Measurements from ENCODE around the gene FAM170B. TPM values are rescaled to one million over a fixed set of nuclear protein-coding genes. Genes with fewer than 3 reads are reported as not detected.

FAM170B gene
- total and polyA plus RNA-seq, 9 of the 15 experiments (the other 6 are each of a cell fraction or from before 2014, with no cell fraction given): 0.11 to 0.21 TPM; not detected in 7

- TF ChIP-seq, protein P1, sequence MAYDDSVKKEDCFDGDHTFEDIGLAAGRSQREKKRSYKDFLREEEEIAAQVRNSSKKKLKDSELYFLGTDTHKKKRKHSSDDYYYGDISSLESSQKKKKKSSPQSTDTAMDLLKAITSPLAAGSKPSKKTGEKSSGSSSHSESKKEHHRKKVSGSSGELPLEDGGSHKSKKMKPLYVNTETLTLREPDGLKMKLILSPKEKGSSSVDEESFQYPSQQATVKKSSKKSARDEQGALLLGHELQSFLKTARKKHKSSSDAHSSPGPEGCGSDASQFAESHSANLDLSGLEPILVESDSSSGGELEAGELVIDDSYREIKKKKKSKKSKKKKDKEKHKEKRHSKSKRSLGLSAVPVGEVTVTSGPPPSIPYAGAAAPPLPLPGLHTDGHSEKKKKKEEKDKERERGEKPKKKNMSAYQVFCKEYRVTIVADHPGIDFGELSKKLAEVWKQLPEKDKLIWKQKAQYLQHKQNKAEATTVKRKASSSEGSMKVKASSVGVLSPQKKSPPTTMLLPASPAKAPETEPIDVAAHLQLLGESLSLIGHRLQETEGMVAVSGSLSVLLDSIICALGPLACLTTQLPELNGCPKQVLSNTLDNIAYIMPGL (CRISPR knock-in tag; IDR thresholded peaks at IDR 0.05): no peak
- no peak for TF ChIP-seq HCFC1 (IDR thresholded peaks at IDR 0.05; ENCODE audit: low read depth, low read length)
- TF ChIP-seq CCNT2 (IDR thresholded peaks at IDR 0.05; ENCODE audit: borderline replicate concordance, extremely low read depth, insufficient read length, low read depth, low read length): peak; percentile 80
- TF ChIP-seq EP400 (IDR thresholded peaks at IDR 0.05): 0 out of 2 replicates have a peak, but pooled peaks have one; percentile 28
- no peak for TF ChIP-seq TAF7 (tag; IDR thresholded peaks at IDR 0.05)
- no peak for TF ChIP-seq ZNF140 (CRISPR knock-in tag; IDR thresholded peaks at IDR 0.05)
- no peak for TF ChIP-seq ZFX (CRISPR knock-in tag; IDR thresholded peaks at IDR 0.05)
- no peak for TF ChIP-seq TGIF2 (CRISPR knock-in tag; IDR thresholded peaks at IDR 0.05)
- TF ChIP-seq ATF7 (IDR thresholded peaks at IDR 0.05): peak; percentile 40; the same call in 1 of the 2 replicates
- no peak; the same call in 1 of the 2 replicates for TF ChIP-seq NCOR1 (IDR thresholded peaks at IDR 0.05)
- no peak for TF ChIP-seq ESRRB (CRISPR knock-in tag; IDR thresholded peaks at IDR 0.05; ENCODE audit: borderline replicate concordance)
- TF ChIP-seq CHD7 (IDR thresholded peaks at IDR 0.05; ENCODE audit: low read depth, low read length): no peak
- no peak for TF ChIP-seq ZBTB8A (IDR thresholded peaks at IDR 0.05; ENCODE audit: partially characterized antibody)
Measured at GRCh38 chr10:49173201-49173772, 39.5 kb upstream of the FAM170B start (continued).

All from K562 (cell line).